Brain microvascular endothelial cell (primary cell): ENCODE measurements around the gene PER1.
A peak's percentile ranks its signal among the peaks of the same experiment; 100 is the strongest.

Experiments used
- DNase-seq: peaks from one replicate; pipeline ENCODE4 v3.0.0-alpha.2; 2020
- H3K27ac ChIP-seq: fragments of 250-450 bp; sonication (Bioruptor Pico); 2 replicates; pipeline ENCODE4 v1.5.1; 2020; ENCODE audit warnings: mild to moderate bottlenecking, moderate library complexity
- H3K27me3 ChIP-seq: fragments of 250-450 bp; sonication (Bioruptor Pico); replicated peaks from 2 replicates; pipeline ENCODE4 v1.5.1; 2020; ENCODE audit warnings: mild to moderate bottlenecking
- H3K36me3 ChIP-seq: fragments of 250-450 bp; sonication (Bioruptor Pico); replicated peaks from 2 replicates; pipeline ENCODE4 v1.5.1; 2020; ENCODE audit warnings: mild to moderate bottlenecking
- H3K4me3 ChIP-seq: 2 replicates; pipeline ENCODE4 v1.5.1; 2011; ENCODE audit warnings: low read depth, mild to moderate bottlenecking, control low read depth, low read length, moderate library complexity
- CTCF ChIP-seq: IDR thresholded peaks from 2 replicates; pipeline ENCODE4 v1.5.1; 2011; ENCODE audit warnings: low read depth, mild to moderate bottlenecking, moderate library complexity, low read length, control low read depth, inconsistent platforms; ENCODE audit errors: missing control alignments
- in situ Hi-C: cut with HindIII; loops from 2 replicates; pipeline ENCODE4 v1.10.0; 2017; ENCODE audit warnings: low sequenced_read_pairs, low pct_ligation_motif_present

Gene PER1

GRCh38 chr17:8133399-8133798, 18.8 kb downstream of the PER1 start:
- H3K4me3 ChIP-seq: no peak overlapping the region
- no peaks in the 10 kb centered on the region for H3K27me3 ChIP-seq
- no peak for TF ChIP-seq CTCF
- no peak overlapping the region for H3K27ac ChIP-seq
- DNase-seq: no peak
- in situ Hi-C loops: no loop called here
- no peaks in the 10 kb centered on the region for H3K36me3 ChIP-seq

- in situ Hi-C loops: no loop called here
These were observed 20.3 kb downstream of the PER1 start for GRCh38 chr17:8131844-8132441.

GRCh38 chr17:8128125-8128784, 23.9 kb downstream of the PER1 start:
- in situ Hi-C loops: no loop called here
- no peak overlapping the region for H3K27ac ChIP-seq
- no peak overlapping the region for H3K4me3 ChIP-seq
- H3K27me3 ChIP-seq: no peaks in the 10 kb centered on the region
- no peak for DNase-seq
- H3K36me3 ChIP-seq: no peaks in the 10 kb centered on the region
- no peak for TF ChIP-seq CTCF

More at GRCh38 chr17:8131844-8132441, 20.3 kb downstream of the PER1 start:
- no peaks in the 10 kb centered on the region for H3K27me3 ChIP-seq
- TF ChIP-seq CTCF: no peak
- no peak overlapping the region for H3K4me3 ChIP-seq
- no peak overlapping the region for H3K27ac ChIP-seq
- no peak for DNase-seq
- no peaks in the 10 kb centered on the region for H3K36me3 ChIP-seq

GRCh38 chr17:8126491-8127066, 25.6 kb downstream of the PER1 start:
- DNase-seq: no peak
- H3K36me3 ChIP-seq: no peaks in the 10 kb centered on the region
- no peak overlapping the region for H3K27ac ChIP-seq
- H3K27me3 ChIP-seq: no peaks in the 10 kb centered on the region
- peak overlapping the region; percentile 69 for H3K4me3 ChIP-seq
- no peak for TF ChIP-seq CTCF
- in situ Hi-C loops: no loop called here

- DNase-seq: no peak
- in situ Hi-C loops: no loop called here
- TF ChIP-seq CTCF: no peak
- peak overlapping the region; percentile 69 for H3K4me3 ChIP-seq
- H3K27me3 ChIP-seq: no peaks in the 10 kb centered on the region
- no peaks in the 10 kb centered on the region for H3K36me3 ChIP-seq
- no peak overlapping the region for H3K27ac ChIP-seq
These were observed 26.2 kb downstream of the PER1 start for GRCh38 chr17:8125947-8126490.
